ENCODE results near the gene GPR50.

The GPR50 gene

GRCh38 chrX:151155234-151155633 is 21.1 kb upstream of the GPR50 start:
- ChIA-PET CTCF (interaction anchor here (0.6 to 1.6 kb wide), 2 partner anchors 525 to 1749 kb away, joined by 3 to 4 read pairs; no protein-coding TSS in a partner anchor), POLR2A (no interaction called here)
- H3K27ac ChIP-seq (ENCODE audit: extremely low read depth, low read depth, low read length): no peak overlapping the region
- TF ChIP-seq ZNF677 (tag by site-specific recombination; IDR thresholded peaks at IDR 0.05) (no peak), HOXC10 (CRISPR knock-in tag; IDR thresholded peaks at IDR 0.05) (no peak), ZNF837 (tag by site-specific recombination; IDR thresholded peaks at IDR 0.05) (no peak), ZNF274 (IDR thresholded peaks at IDR 0.05; ENCODE audit: low read length) (no peak), ZNF274 (tag by site-specific recombination; IDR thresholded peaks at IDR 0.05; ENCODE audit: borderline replicate concordance) (no peak), ZNF791 (tag by site-specific recombination; IDR thresholded peaks at IDR 0.05) (no peak)
- no peaks in the 10 kb centered on the region for H3K4me1 ChIP-seq (ENCODE audit: control insufficient read depth, insufficient read depth, low read length)
- no peak overlapping the region for H3K4me3 ChIP-seq (ENCODE audit: low read depth, low read length)
- no peaks in the 10 kb centered on the region for H3K9me3 ChIP-seq (ENCODE audit: control insufficient read depth, insufficient read depth, low read depth, low read length)
- H3K36me3 ChIP-seq (ENCODE audit: control insufficient read depth in 2 of 2, insufficient read depth in 1 of 2, low read length in 2 of 2): no peaks in the 10 kb centered on the region

- Histone ChIP-seq H3K4me1 (ENCODE audit: control insufficient read depth, insufficient read depth, low read length) (no peaks in the 10 kb centered on the region), H3K9me3 (ENCODE audit: control insufficient read depth, insufficient read depth, low read depth, low read length) (no peaks in the 10 kb centered on the region; the same call in none of the 2 replicates), H3K27ac (ENCODE audit: extremely low read depth, low read depth, low read length) (no peak overlapping the region), H3K4me3 (ENCODE audit: low read depth, low read length) (no peak overlapping the region), H3K36me3 (ENCODE audit: control insufficient read depth in 2 of 2, insufficient read depth in 1 of 2, low read length in 2 of 2) (no peaks in the 10 kb centered on the region)
- TF ChIP-seq PBX3 (CRISPR knock-in tag; IDR thresholded peaks at IDR 0.05): no peak
- TF ChIP-seq AEBP2 (tag by site-specific recombination; IDR thresholded peaks at IDR 0.05; ENCODE audit: borderline replicate concordance): no peak
- no peak for TF ChIP-seq PRDM4 (tag by site-specific recombination; IDR thresholded peaks at IDR 0.05)
- ChIA-PET POLR2A (no interaction called here), CTCF (interaction anchor here (2.9 kb wide), 1 partner anchor 10 kb away, joined by 14 read pairs; no protein-coding TSS in a partner anchor)
Observed at GRCh38 chrX:151161690-151162089, 14.7 kb upstream of the GPR50 start.

GRCh38 chrX:151167791-151168345 is 8.5 kb upstream of the GPR50 start:
- POLR2A ChIA-PET: no interaction called here
- CTCF ChIA-PET: interaction anchor here (1.5 kb wide), 1 partner anchor 17 kb away, joined by 5 read pairs; no protein-coding TSS in a partner anchor
- TF ChIP-seq ZNF354C (tag by site-specific recombination; IDR thresholded peaks at IDR 0.05; ENCODE audit: borderline replicate concordance, low read depth) (no peak), ZNF24 (tag by site-specific recombination; IDR thresholded peaks at IDR 0.05) (no peak), ZNF76 (tag by site-specific recombination; IDR thresholded peaks at IDR 0.05; ENCODE audit: borderline replicate concordance, low read depth) (no peak), ZNF223 (tag by site-specific recombination; IDR thresholded peaks at IDR 0.05) (no peak), ZNF560 (tag by site-specific recombination; IDR thresholded peaks at IDR 0.05; ENCODE audit: borderline replicate concordance) (no peak), HOXA7 (CRISPR knock-in tag; IDR thresholded peaks at IDR 0.05; ENCODE audit: borderline replicate concordance) (no peak), ZNF19 (tag by site-specific recombination; IDR thresholded peaks at IDR 0.05; ENCODE audit: low read depth) (no peak), TRIM28 (IDR thresholded peaks at IDR 0.05; ENCODE audit: borderline replicate concordance, low read length) (no peak)

More at GRCh38 chrX:151167791-151168345, 8.5 kb upstream of the GPR50 start:
- Histone ChIP-seq H3K4me3 (ENCODE audit: low read depth, low read length) (no peak overlapping the region), H3K9me3 (ENCODE audit: control insufficient read depth, insufficient read depth, low read depth, low read length) (no peaks in the 10 kb centered on the region; the same call in none of the 2 replicates), H3K27ac (ENCODE audit: extremely low read depth, low read depth, low read length) (no peak overlapping the region), H3K4me1 (ENCODE audit: control insufficient read depth, insufficient read depth, low read length) (no peaks in the 10 kb centered on the region), H3K36me3 (ENCODE audit: control insufficient read depth in 2 of 2, insufficient read depth in 1 of 2, low read length in 2 of 2) (no peaks in the 10 kb centered on the region)
